DOHH2 (cell line): ENCODE results near the gene KCNC1.

Experiments
- EZH2phosphoT487 ChIP-seq: fragments of 200-600 bp; sonication (generic); IDR thresholded peaks from 2 replicates; pipeline ENCODE4 v1.6.1; 2017; ENCODE audit warnings: borderline replicate concordance, mild to moderate bottlenecking, antibody characterized with exemption, low read length, moderate library complexity, mixed read lengths
- TF ChIP-seq, protein P1 (sequence below): fragments of 200-600 bp; sonication (generic); IDR thresholded peaks from one replicate; pipeline ENCODE4 v1.5.1; 2014; ENCODE audit warnings: antibody characterized with exemption, mild to moderate bottlenecking, low read depth, low read length; ENCODE audit not compliant: poor library complexity, severe bottlenecking

- TF ChIP-seq, protein P1, sequence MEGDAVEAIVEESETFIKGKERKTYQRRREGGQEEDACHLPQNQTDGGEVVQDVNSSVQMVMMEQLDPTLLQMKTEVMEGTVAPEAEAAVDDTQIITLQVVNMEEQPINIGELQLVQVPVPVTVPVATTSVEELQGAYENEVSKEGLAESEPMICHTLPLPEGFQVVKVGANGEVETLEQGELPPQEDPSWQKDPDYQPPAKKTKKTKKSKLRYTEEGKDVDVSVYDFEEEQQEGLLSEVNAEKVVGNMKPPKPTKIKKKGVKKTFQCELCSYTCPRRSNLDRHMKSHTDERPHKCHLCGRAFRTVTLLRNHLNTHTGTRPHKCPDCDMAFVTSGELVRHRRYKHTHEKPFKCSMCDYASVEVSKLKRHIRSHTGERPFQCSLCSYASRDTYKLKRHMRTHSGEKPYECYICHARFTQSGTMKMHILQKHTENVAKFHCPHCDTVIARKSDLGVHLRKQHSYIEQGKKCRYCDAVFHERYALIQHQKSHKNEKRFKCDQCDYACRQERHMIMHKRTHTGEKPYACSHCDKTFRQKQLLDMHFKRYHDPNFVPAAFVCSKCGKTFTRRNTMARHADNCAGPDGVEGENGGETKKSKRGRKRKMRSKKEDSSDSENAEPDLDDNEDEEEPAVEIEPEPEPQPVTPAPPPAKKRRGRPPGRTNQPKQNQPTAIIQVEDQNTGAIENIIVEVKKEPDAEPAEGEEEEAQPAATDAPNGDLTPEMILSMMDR, result no peak
- TF ChIP-seq EZH2phosphoT487, result no peak
These were observed 13.2 kb upstream of the KCNC1 start for GRCh38 chr11:17721242-17721999.
